Measurements from ENCODE around the gene IL9R.
"Not testable (repeated sequence)": the region's sequence is repeated elsewhere in the genome, so short reads cannot be mapped to it uniquely, and the experiment has no call there.

The IL9R gene, protein sequence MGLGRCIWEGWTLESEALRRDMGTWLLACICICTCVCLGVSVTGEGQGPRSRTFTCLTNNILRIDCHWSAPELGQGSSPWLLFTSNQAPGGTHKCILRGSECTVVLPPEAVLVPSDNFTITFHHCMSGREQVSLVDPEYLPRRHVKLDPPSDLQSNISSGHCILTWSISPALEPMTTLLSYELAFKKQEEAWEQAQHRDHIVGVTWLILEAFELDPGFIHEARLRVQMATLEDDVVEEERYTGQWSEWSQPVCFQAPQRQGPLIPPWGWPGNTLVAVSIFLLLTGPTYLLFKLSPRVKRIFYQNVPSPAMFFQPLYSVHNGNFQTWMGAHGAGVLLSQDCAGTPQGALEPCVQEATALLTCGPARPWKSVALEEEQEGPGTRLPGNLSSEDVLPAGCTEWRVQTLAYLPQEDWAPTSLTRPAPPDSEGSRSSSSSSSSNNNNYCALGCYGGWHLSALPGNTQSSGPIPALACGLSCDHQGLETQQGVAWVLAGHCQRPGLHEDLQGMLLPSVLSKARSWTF

DNA sequence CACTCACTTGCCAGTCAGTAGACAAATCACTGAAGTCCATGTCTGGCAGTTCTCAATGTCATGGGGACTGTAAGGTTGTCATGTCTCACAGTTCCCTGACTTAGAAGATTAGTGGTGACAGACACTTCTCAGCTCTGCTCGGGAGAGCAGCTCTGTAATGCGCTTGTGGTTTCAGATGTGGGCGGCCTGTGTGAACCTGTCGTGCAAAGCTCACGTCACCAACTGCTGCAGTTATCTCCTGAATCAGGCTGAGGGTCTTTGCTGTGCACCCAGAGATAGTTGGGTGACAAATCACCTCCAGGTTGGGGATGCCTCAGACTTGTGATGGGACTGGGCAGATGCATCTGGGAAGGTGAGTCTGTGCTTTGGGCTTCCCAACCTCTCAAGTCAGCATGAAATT is at the start of gene IL9R:
Gene IL9R (plus strand): TSS at position 261 of the 400 bp plus-strand sequence. CDS start 64 bp downstream, at position 325.
- DNase-seq (ENCODE audit: low spot score): no peak

DNA sequence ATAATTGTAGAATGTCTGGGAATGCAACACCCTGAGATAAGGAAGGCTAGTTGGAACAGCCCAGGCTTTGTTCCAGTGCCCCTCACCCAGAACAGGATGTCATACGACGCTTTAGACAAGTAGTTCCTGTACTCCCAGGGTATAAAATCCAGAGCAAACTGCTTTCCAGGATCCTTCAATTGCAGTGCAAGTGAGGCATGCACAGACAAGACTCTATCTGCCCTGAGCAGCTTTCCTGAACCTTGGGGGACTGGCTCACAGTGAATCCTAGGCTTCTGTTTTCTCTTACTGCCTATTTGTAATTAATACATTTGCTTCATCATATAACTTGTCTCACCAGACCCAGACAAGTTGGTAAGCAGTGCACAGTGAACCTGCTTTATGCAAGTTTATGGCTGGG is 48.4 kb upstream of the IL9R start:
- DNase-seq (ENCODE audit: low spot score): no peak

DNA sequence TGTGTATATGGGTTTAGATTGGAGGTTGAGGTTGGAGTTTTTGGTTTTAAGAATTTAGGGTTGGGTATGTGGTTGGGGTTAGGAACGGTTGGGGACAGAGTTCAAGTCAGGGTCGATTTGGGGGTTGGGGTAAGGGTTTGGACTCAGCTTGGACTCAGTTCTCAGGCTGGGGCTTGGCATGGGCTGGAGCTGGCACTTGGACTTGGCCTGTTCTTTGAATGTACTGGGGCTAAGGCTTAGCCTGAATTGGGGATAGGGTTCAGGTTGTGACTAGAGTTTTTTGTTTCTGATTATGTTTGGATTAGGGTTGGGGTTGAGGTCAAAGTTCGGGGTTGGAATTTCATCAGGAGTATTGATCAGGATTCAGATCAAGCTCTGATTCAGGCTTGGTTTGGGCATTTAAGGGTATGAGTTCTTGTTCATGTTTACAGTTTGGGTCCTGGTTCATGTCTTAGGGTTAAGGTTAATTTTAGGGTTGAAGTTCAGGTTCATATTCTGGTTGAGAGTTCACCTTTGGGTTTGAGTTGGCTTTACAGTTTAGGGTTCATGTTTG is 46.2 kb upstream of the IL9R start:
- DNase-seq (ENCODE audit: low spot score): no peak

DNA sequence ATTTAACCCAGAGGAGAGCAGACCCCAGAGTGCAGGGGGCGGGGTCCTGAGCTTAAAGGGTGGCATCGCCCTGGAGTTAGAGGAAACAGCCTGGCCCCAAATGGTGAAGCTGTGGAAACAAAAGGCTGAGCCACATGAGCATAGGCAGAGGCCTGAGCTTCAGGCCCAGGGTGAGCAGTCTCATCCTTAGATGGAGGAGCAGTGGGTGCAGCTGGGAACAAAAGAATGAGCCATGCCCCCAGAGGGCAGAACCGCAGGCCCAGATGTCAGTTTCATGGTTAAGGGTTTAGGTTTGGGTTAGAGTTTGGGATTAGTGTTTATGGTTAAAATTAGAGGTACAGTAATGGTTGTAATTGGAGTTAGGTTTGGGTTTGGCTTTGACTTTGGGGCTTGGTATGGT is 44.4 kb upstream of the IL9R start:
- no peak for DNase-seq (ENCODE audit: low spot score)

DNA sequence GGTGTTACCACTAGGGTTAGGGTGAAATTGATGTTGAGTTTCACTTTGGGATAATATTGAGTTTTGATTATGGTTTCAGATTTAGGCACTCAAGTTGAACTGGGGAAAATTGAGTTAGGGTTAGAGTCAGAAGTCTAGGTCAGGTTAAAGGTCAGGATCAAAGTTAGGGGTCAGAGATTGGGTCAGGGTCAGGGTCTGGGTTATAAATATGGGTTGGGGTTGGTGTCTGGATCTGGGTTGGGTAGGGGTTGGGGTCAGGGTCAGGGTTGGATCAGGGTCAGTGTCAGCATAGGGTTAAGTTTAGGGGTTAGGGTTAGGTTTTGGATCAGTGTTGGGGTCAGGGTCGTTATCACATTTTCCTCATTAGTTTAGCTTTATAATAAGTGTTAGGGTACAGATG is 42.7 kb upstream of the IL9R start:
- DNase-seq (ENCODE audit: low spot score): no peak

DNA sequence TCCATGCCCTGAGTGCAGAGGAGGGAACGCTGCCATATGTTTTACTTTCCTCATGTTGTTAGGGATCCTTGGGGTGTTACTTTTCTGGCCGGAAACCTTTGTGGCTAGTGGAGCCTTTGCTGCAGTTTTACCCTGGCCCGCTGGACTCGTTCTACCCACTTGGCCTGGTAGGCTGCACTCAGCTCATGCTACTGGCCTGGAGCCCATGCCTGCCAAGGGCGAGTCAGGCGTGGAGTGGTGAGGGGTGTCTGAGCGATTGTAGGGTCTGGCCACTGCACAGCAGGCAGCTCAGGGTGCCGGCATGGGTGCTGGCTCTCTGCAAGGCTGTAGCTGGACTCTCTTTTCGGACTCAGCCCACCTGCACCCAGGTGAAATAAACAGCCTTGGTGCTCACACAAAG is 41.4 kb upstream of the IL9R start:
- no peak for DNase-seq (ENCODE audit: low spot score)

DNA sequence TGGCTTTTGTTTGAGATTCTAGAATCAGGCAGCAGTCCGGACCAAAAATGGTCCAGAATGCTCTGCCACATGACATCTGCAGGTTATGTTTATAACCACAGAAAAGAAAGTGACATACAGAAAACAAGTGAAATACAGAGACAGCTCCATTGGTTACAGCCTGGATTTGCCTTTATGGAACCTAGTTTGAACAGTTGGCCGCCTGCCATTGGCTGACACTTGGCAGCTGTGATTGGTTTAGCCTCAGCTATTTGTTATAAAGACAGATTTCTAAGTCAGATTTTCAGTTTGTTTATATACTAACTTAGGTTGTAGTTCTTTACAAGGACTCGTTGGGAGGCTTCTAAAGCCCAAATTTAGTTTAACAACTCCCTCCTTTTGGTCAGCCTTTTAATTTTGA is 40.8 kb upstream of the IL9R start:
- DNase-seq (ENCODE audit: low spot score): no peak

DNA sequence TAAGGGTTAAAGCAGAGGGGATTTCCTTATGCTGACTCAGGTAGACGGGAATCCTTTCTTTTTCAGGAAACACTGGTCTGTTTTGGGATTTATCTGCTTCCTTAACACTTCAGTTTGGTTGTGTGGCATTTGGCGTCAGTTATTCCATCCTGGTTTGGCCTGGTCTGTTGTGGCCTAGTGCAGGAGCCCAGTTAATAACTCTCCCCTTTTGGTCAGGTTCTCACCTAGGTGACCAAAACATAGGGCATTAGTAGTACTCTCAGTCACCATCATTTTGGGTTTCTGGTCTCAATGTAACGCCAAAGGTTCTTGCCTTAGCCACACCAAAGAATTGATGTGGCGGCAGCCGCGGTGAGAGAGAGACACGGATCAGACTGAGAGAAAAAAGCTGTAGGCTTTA is 39.7 kb upstream of the IL9R start:
- DNase-seq (ENCODE audit: low spot score): no peak

DNA sequence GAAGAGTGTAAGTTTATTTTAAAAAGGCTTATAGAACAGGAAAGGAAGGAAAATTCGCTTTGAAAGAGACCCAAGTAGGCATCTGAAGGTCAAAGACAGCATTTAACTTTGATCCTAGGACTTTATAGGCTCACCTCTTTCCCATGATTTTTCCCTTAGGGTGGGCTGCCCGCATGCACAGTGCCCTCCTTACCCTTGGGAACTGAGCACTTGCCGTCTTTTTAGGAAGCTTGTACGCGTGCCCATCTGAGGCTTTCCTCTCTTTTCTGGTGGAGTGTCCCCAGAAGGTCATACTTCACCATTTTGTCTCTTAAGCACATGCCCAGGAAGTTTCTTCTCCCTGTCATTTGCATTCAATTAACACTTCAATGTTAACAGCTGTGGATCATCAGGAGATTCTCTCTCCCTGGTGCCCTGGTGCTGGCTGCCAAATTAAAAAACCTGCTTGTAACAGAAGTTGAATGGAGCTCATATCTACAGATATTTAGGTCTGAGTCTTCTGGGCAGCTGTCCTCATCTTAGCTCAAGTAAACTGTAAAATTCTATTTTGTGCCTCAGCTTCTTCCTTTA is 38.4 kb upstream of the IL9R start:
- DNase-seq (ENCODE audit: low spot score): no peak

DNA sequence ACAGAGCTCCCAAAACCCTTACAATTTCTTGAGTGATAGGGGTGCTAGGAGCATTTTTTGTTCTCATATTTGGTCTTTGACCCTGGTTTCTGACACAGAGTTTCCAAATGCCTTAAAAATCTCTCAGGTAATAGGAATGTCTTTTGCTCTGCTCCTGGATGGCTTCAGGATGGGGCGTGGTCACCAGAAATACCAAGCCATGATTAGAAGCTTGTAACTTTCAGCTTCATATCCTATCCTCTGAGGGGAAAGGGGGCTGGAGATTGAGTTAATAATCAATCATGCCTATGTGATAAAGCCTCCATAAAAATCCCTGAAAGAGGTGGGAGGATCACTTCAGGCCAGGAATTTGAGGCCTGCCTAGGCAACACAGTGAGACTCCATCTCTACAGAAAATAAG is 34.6 kb upstream of the IL9R start:
- DNase-seq (ENCODE audit: low spot score): no peak

DNA sequence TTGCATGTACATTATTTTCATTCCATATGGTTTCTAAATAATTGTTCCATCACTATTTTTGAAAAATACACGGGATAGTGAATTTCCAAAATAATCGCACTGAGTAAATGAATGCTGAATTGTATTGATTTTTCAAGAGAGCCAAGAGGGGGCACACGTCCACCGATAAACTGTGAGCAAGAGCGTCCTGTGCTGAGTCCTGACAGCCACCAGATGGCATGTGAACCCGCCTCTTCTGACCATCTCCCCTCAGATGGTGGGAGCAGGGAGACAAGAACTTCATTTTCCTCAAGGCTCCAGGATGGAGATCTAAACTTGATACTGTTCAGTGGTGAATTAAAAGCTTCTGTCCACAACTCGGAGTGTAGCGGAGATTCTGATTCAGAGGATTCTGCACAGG is 30.6 kb upstream of the IL9R start:
- DNase-seq (ENCODE audit: low spot score): peak; percentile 18

DNA sequence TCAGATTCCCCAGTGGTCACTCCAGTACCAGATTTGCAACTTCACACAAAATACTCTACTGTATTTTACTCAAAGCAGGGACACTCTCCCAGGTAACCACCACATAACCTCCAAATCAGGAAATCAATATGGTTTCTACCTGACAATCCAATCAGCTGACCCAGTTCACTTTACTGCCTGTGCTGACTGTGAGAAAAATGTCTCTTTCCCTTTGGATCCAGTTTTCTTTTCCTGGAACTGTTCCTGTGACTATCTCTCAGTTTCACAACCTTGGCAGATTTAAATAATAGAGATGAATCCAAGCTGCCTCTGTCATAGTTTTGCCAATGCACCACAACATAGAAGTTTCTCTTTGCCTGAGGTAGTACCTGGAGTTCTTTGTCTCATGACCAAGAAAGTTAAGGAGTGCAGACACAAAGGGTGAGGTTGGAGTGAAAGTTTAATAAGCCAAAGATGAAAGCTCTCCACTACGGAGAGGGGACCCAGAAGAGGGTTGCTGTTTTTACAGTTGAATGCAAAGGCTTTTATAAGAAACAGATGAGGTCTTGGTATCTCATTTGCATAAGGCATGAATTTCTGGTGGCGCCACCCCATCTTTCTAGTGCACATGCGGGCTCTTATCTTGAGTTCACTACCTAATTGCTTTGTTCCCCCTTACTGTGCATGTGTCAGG is 29.7 kb upstream of the IL9R start:
- DNase-seq (ENCODE audit: low spot score): no peak

DNA sequence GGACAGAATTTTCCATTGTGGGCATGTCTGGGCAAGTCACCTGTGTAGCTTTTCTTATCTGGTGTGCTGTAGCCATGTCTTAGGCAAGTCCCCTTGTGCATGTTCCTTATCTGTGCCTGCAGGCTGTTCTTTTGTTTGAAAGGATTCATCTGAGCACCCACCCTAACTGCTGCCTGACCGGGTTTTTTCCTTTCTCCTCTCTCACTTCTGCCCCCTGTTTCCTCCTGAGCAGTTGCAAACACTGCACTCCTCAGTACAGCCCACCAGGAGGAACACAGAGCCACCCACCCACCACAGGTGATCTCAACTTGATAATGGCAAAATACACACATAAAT is 29.2 kb upstream of the IL9R start:
- no peak for DNase-seq (ENCODE audit: low spot score)

DNA sequence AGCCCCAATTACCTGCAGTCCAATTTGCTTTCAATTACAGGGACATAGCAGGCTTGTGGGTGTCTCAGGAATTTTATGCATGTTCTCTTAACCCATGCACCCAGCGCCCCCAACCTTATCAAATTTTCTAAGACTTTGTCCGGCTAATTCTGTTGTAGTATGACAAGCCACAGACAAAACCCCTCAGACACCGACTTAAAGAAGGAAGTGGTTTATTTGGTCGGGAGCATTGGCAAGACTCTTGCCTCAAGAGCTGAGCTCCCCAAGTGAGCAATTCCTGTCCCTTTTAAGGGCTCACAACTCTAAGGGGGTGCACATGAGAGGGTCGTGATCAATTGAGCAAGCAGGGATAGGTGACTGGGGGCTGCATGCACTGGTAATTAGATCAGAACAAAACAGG is 28.7 kb upstream of the IL9R start:
- DNase-seq (ENCODE audit: low spot score): no peak

DNA sequence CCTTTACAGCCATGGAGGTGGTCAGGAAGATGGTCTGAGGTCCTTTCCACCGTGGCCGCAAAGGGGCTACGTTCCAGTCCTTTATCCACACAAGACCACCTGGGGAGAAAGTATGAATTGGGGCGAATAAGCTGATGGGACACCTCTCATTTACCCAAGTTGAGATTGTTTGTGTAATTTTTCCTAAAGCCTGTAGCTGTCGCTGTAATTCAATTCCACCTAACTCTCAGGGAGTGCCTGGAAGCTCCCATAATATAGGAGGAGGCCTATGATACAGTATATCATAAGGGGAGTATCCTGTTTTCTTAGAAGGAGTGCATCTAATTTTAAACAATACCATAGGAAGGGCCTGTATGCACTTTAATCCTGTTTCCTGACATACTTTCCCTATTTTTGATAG is 25.8 kb upstream of the IL9R start:
- DNase-seq (ENCODE audit: low spot score): not testable (repeated sequence)

DNA sequence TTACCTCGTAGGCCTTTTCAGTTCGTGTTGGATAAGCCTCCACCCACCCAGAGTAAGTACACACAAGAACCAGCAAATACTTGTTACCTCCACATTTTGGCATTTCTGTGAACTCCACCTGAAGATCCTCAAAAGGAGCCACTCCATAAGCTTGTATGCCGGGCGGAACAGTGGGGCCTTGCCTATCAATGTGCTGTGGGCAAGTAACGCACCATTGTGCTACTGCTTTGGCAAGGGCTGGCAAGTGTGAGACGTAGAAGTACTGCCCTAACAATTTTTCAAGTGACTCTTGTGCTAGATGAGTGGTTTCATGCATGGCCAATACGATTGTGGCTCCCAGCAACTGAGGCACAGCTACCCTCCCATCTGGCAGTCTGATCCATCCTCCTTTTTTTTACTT is 25.3 kb upstream of the IL9R start:
- DNase-seq (ENCODE audit: low spot score): not testable (repeated sequence)

DNA sequence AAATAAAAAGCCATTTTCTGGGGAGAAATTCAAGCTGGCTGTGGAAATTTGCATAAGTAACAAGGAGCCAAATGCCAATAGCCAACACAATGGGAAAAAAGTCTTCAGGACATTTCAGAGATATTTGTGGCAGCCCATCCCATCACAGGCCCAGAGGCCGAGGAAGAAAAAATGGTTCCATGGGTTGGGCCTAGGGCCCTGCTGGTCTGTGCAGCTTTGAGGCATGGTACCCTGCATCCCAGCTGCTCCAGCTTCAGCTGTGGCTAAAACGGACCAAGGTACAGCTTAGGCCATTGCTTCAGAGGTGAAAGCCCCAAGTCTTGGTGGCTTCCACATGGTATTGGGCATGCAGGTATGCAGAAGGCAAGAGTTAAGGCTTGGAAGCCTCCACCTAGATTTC is 14.2 kb upstream of the IL9R start:
- DNase-seq (ENCODE audit: low spot score): no peak

DNA sequence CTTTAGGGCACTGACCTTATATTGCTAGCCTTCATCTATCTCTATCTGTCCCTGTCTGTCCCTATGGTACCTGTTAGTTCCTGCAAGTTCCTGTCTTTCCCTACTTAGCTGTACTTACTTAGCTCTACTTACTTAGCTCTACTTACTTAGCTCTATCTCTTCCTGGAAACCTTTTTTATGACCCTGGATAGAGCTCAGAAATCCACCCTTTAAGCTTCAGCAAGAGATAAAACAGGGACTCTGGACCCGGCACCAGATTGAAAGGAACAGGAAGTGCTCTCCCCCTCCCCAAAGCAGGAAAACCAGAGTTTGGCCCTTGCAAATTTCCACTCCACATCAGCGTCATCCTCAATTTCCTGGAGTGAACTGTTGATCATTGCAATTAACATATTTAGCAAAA is 12.3 kb upstream of the IL9R start:
- DNase-seq (ENCODE audit: low spot score): no peak

DNA sequence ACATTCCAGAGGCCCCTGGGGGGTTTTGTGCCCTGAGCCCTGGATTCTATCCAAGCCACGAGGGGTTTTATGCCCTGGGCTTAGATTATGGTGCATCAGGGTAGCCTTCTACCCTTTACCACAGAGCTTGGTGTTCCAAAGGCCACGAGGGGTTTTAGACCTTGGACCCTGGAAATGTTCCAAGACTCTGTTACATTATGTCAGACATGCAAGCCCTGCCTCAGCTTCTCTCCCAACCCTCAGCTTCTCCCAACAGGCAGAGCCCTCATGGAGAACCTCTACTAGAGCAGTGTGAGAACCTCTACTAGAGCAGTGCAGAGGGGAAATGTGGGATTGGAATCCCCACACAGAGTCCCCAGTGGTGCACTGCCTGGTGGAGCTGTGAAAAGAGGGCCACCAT is 10.5 kb upstream of the IL9R start:
- not testable (repeated sequence) for DNase-seq (ENCODE audit: low spot score)

DNA sequence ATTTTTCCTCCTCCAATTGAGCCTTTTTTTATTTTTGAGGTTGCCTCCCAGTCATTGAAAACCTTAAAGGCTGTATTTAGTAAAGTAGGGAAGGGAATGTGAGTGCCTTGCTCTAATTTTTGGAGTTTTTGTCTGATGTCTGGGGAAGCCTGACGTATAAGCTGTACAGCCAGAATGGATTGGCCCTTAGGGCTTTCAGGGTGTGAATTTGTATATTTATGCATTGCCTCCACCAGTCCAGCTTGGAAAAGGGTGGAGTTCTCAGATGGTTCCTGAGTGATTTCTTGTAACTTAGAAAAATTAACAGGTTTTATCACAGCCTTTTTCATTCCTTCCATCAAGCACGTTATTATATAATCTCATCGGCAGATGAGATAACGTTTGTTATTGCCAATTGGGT is 8.6 kb upstream of the IL9R start:
- no peak for DNase-seq (ENCODE audit: low spot score)

DNA sequence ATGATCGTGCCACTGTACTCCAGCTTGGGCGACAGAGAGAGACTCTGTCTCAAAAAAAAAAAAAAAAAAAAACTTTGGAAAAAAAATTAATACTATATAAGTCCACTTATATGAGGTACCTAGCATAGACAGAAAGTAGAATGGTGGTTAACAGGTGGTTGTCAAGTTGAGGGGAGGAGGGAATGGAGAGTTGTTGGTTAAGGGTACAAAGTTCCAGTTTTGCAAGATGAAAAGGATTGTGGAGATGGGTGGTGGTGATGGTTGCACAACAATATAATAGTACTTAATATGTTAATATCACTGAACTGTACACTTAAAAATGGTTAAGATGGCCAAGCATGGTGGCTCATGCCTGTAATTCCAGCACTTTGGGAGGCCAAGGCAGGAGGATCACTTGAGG is 4.1 kb upstream of the IL9R start:
- no peak for DNase-seq (ENCODE audit: low spot score)

DNA sequence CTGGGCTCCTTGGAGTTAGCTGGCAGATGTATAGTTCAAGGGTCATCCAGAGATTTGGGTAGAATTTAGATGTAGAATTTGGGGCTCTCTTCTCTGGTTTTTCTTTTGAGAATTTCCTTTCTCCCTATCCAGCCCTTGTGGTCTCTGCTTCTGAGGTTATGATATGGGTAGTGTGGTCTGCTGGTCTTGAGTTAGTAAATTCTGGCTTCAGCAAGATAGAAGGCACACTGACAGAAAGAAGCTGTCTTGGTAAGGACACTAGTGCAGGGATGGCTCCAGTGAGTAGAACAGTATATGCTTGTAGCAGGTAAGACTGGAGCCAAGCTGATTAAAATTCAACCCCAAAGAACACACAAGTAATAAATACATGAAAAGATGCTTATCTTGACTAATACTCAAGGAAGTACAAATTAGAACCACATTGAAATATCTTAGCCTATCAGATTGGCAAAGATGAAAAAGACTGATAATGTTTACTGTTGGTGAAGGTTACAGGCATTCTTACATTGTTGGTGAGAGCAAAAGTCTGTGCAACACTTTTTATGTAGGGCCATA is 2.1 kb upstream of the IL9R start:
- DNase-seq (ENCODE audit: low spot score): no peak

DNA sequence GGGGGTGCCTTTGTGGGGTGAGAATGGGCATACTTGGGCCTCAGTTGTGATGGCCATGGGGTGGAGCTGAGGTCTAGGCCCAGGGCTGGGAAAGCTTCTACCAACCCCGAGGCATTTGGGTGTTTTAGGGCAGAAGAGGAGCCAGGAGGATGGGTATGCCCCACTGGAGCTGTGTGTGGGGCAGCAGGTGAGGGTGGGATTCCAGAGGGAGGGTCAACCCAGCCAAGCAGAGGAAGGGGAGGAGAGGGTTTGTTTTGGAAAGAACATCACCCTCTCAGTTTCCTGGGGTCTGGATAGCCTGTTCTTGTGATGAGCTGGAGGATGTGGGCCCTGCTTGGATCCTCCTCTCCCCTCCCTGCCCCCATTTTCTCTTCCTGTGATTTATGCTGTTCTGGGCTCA is 620 bp downstream of the IL9R start:
- DNase-seq (ENCODE audit: low spot score): no peak
